T-helper 17 cell (primary cell): ENCODE results near the gene SMC1B. TPM values are rescaled to one million over a fixed set of nuclear protein-coding genes. Genes with fewer than 3 reads are reported as not detected.

Source experiments
- ATAC-seq: fragments of 150-1000 bp; cut with Tn5 transposase; 2 replicates; pipeline ENCODE4 v1.10.0; 2021; ENCODE audit warnings: mild to moderate bottlenecking, moderate library complexity
- DNase-seq, 3 donors: peaks; one replicate each; pipeline versions ENCODE4 v3.0.0 to v3.0.0-alpha.2; 2020 to 2021
- H3K9me3 ChIP-seq: one replicate; pipeline ENCODE4 v1.7.0; 2013; ENCODE audit warnings: low read length, mild to moderate bottlenecking; ENCODE audit not compliant: control insufficient read depth, poor library complexity, severe bottlenecking
- H3K27ac Mint-ChIP-seq: one replicate; pipeline ENCODE4 v1.8.0; 2022; ENCODE audit warnings: mild to moderate bottlenecking, moderate library complexity, mixed read lengths
- H3K27me3 Mint-ChIP-seq: one replicate; pipeline ENCODE4 v1.8.0; 2022; ENCODE audit warnings: mixed read lengths
- H3K36me3 Mint-ChIP-seq: one replicate; pipeline ENCODE4 v1.8.0; 2022; ENCODE audit warnings: low read depth, mixed read lengths
- H3K4me1 Mint-ChIP-seq: one replicate; pipeline ENCODE4 v1.8.0; 2022; ENCODE audit warnings: mild to moderate bottlenecking, mixed read lengths
- H3K4me3 Mint-ChIP-seq: one replicate; pipeline ENCODE4 v1.8.0; 2022; ENCODE audit warnings: mild to moderate bottlenecking, moderate library complexity, mixed read lengths
- total RNA-seq, 4 donors: library from RNA in 2 of 4; stranded (reverse) in 2 of 4; gene quantifications; one replicate each; pipeline ENCODE4 v1.2.3 and lab custom pipeline; 2022 to 2026

SMC1B gene
- total RNA-seq, 2 donors from 2014 or later: 0.17 TPM; not detected in 1

- no peak for DNase-seq
- Mint-ChIP-seq H3K4me1 (peaks cover 72% of the 10 kb centered on the region), H3K27ac (peak overlapping the region; percentile 100), H3K36me3 (no peaks in the 10 kb centered on the region), H3K4me3 (peak overlapping the region; percentile 90), H3K27me3 (no peaks in the 10 kb centered on the region)
- ATAC-seq: no peak
- no peaks in the 10 kb centered on the region for H3K9me3 ChIP-seq
Observed at GRCh38 chr22:45316796-45317526, 96.4 kb downstream of the SMC1B start.

GRCh38 chr22:45314786-45315185 lies 98.6 kb downstream of the SMC1B start:
- DNase-seq (no peak), ATAC-seq (no peak)
- no peaks in the 10 kb centered on the region for H3K9me3 ChIP-seq
- Mint-ChIP-seq H3K4me1 (peaks cover 73% of the 10 kb centered on the region), H3K27me3 (no peaks in the 10 kb centered on the region), H3K4me3 (peak overlapping the region; percentile 58), H3K36me3 (no peaks in the 10 kb centered on the region), H3K27ac (peak overlapping the region; percentile 100)

- ATAC-seq (no peak), DNase-seq (no peak)
- no peaks in the 10 kb centered on the region for H3K9me3 ChIP-seq
- Mint-ChIP-seq H3K4me3 (peak overlapping the region; percentile 58), H3K36me3 (no peaks in the 10 kb centered on the region), H3K4me1 (peaks cover 70% of the 10 kb centered on the region), H3K27ac (peak overlapping the region; percentile 100), H3K27me3 (no peaks in the 10 kb centered on the region)
Observed at GRCh38 chr22:45314054-45314721, 99.2 kb downstream of the SMC1B start.

- Mint-ChIP-seq H3K27ac (peak overlapping the region; percentile 100), H3K4me1 (peaks cover 64% of the 10 kb centered on the region), H3K36me3 (no peaks in the 10 kb centered on the region), H3K27me3 (no peaks in the 10 kb centered on the region), H3K4me3 (no peak overlapping the region)
- no peaks in the 10 kb centered on the region for H3K9me3 ChIP-seq
- ATAC-seq: no peak
- no peak for DNase-seq
Observed at GRCh38 chr22:45312856-45313255, 100.5 kb downstream of the SMC1B start.

- no peaks in the 10 kb centered on the region for H3K9me3 ChIP-seq
- no peak for DNase-seq
- H3K27me3 Mint-ChIP-seq: no peaks in the 10 kb centered on the region
- H3K4me1 Mint-ChIP-seq: peaks cover 59% of the 10 kb centered on the region
- H3K4me3 Mint-ChIP-seq: no peak overlapping the region
- ATAC-seq: no peak
- H3K27ac Mint-ChIP-seq: peak overlapping the region; percentile 100
- no peaks in the 10 kb centered on the region for H3K36me3 Mint-ChIP-seq
Observed at GRCh38 chr22:45312415-45312814, 101.0 kb downstream of the SMC1B start.

- ATAC-seq: no peak
- no peaks in the 10 kb centered on the region for H3K36me3 Mint-ChIP-seq
Observed at GRCh38 chr22:45310977-45311531, 102.3 kb downstream of the SMC1B start.

GRCh38 chr22:45310331-45310976 lies 102.9 kb downstream of the SMC1B start:
- Mint-ChIP-seq H3K4me3 (peak overlapping the region; percentile 93), H3K27me3 (no peaks in the 10 kb centered on the region), H3K36me3 (no peaks in the 10 kb centered on the region), H3K4me1 (peaks cover 49% of the 10 kb centered on the region), H3K27ac (peak overlapping the region; percentile 100)
- DNase-seq (no peak), ATAC-seq (no peak)
- H3K9me3 ChIP-seq: no peaks in the 10 kb centered on the region

More at GRCh38 chr22:45310977-45311531, 102.3 kb downstream of the SMC1B start:
- Mint-ChIP-seq H3K4me3 (peak overlapping the region; percentile 93), H3K4me1 (peaks cover 55% of the 10 kb centered on the region), H3K27me3 (no peaks in the 10 kb centered on the region), H3K27ac (peak overlapping the region; percentile 100)
- DNase-seq: no peak
- H3K9me3 ChIP-seq: no peaks in the 10 kb centered on the region

- peak; percentile 91 for ATAC-seq
- H3K9me3 ChIP-seq: no peaks in the 10 kb centered on the region
- Mint-ChIP-seq H3K4me1 (peaks cover 42% of the 10 kb centered on the region), H3K36me3 (no peaks in the 10 kb centered on the region), H3K27me3 (no peaks in the 10 kb centered on the region), H3K4me3 (peak within 1 kb of the TSS; percentile 93), H3K27ac (peak within 1 kb of the TSS; percentile 100)
- peak; percentile 93 to 100 (median 94) for DNase-seq
Observed at GRCh38 chr22:45309422-45310227, 103.8 kb downstream of the SMC1B start, which contains the start of gene FAM118A. TSS of gene FAM118A (plus strand) at chr22:45309934. CDS start at chr22:45322380, 12,446 bp downstream.

GRCh38 chr22:45308957-45309421 lies 104.4 kb downstream of the SMC1B start:
- Mint-ChIP-seq H3K4me3 (peak overlapping the region; percentile 93), H3K4me1 (peaks cover 36% of the 10 kb centered on the region), H3K36me3 (no peaks in the 10 kb centered on the region), H3K27ac (peak overlapping the region; percentile 100), H3K27me3 (no peaks in the 10 kb centered on the region)
- ATAC-seq (no peak), DNase-seq (no peak)
- H3K9me3 ChIP-seq: no peaks in the 10 kb centered on the region

- Mint-ChIP-seq H3K27me3 (no peaks in the 10 kb centered on the region), H3K4me3 (peak overlapping the region; percentile 93), H3K36me3 (no peaks in the 10 kb centered on the region), H3K27ac (peak overlapping the region; percentile 100), H3K4me1 (peaks cover 34% of the 10 kb centered on the region)
- ATAC-seq (no peak), DNase-seq (no peak)
- H3K9me3 ChIP-seq: no peaks in the 10 kb centered on the region
Observed at GRCh38 chr22:45308391-45308956, 104.9 kb downstream of the SMC1B start.

GRCh38 chr22:45306139-45306538 lies 107.3 kb downstream of the SMC1B start:
- H3K36me3 Mint-ChIP-seq: no peaks in the 10 kb centered on the region
- DNase-seq (no peak), ATAC-seq (no peak)
- H3K4me3 Mint-ChIP-seq: no peak overlapping the region
- peaks cover 17% of the 10 kb centered on the region for H3K4me1 Mint-ChIP-seq
- H3K27me3 Mint-ChIP-seq: no peaks in the 10 kb centered on the region
- no peaks in the 10 kb centered on the region for H3K9me3 ChIP-seq
- peak overlapping the region; percentile 54 for H3K27ac Mint-ChIP-seq

GRCh38 chr22:45305456-45306075 lies 107.8 kb downstream of the SMC1B start:
- ATAC-seq: no peak
- no peaks in the 10 kb centered on the region for H3K9me3 ChIP-seq
- no peak for DNase-seq
- Mint-ChIP-seq H3K4me3 (no peak overlapping the region), H3K36me3 (no peaks in the 10 kb centered on the region), H3K27ac (peak overlapping the region; percentile 54), H3K27me3 (no peaks in the 10 kb centered on the region), H3K4me1 (peaks cover 12% of the 10 kb centered on the region)
